CD4-positive, alpha-beta T cell treated with Interferon gamma for 1 hour (primary cell): ENCODE results near the gene CPZ.

ENCODE experiments used
- DNase-seq: peaks from one replicate; pipeline ENCODE4 v3.0.0-alpha.2; 2020

Gene CPZ

DNA sequence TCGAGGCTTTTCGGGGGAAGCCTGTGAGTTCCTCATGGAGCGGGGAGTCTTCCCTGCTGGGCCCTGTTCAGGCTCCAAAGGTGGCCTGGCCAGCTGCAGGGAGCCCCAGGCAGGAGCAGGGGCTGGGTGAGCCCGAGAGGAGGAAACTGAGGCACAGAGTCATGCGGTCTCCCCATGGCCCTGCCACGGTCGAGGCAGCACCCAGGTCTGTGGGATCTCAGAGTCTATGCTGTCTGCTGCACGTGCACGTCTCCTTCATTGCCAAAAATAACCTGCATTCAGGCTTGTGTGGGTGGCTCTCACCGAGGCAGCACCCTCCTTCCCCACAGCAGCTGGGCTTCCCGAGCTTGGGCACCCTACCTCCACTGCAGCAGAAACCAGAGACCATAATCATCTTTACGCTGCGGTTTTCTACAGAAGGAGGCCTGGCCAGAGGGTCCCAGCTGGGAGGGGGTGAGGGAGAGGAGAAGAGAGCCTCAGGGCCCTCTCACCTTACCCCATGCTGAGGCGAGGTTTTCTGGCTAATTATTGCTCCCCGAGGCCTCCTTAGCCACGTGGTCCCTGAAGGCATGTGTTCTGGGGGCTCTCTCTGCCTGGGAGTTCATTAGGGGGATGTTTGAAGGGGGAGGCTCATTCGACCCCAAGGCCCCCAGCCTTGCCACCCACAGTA is 64.3 kb downstream of the CPZ start:
- no peak for DNase-seq

GRCh38 chr4:8657381-8658088 is 65.0 kb downstream of the CPZ start:
- DNase-seq, result no peak

GRCh38 chr4:8662776-8663175 is 70.2 kb downstream of the CPZ start:
- no peak for DNase-seq

GRCh38 chr4:8664031-8664805 is 71.7 kb downstream of the CPZ start:
- no peak for DNase-seq

GRCh38 chr4:8664976-8665375 is 72.4 kb downstream of the CPZ start:
- no peak for DNase-seq

GRCh38 chr4:8665406-8666360 is 73.1 kb downstream of the CPZ start:
- no peak for DNase-seq

GRCh38 chr4:8666581-8666980 is 74.0 kb downstream of the CPZ start:
- no peak for DNase-seq
